ENCODE results near the gene MLLT3.

DNA sequence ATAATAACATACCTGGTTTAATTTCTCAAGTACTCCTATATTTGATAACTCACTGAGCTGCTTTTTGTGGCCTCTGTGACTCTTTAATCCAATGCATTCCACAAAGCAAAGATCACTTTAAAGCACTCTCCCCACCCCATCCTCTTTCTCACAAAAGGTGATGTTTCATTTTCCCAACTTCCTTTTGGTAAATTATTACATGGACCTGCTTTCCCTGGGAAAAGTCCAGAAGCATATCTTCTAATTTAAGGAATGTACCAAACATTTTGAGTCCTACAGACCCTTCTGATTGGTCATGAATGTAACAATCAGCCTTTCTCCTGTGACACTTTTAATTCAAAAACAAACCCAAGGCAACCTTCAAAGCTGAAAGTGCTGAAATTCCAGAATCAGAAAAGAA is 71.1 kb downstream of the MLLT3 start:
- TF ChIP-seq, protein P1, sequence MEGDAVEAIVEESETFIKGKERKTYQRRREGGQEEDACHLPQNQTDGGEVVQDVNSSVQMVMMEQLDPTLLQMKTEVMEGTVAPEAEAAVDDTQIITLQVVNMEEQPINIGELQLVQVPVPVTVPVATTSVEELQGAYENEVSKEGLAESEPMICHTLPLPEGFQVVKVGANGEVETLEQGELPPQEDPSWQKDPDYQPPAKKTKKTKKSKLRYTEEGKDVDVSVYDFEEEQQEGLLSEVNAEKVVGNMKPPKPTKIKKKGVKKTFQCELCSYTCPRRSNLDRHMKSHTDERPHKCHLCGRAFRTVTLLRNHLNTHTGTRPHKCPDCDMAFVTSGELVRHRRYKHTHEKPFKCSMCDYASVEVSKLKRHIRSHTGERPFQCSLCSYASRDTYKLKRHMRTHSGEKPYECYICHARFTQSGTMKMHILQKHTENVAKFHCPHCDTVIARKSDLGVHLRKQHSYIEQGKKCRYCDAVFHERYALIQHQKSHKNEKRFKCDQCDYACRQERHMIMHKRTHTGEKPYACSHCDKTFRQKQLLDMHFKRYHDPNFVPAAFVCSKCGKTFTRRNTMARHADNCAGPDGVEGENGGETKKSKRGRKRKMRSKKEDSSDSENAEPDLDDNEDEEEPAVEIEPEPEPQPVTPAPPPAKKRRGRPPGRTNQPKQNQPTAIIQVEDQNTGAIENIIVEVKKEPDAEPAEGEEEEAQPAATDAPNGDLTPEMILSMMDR (IDR thresholded peaks at IDR 0.05): no peak
- no peak for TF ChIP-seq POLR2A (IDR thresholded peaks at IDR 0.05)
